Body of pancreas (tissue), 4 donors: ENCODE data around the gene KCNK2.

Source experiments
- POLR2A ChIP-seq, 3 donors: fragments of 450-650 bp; IDR thresholded peaks; one replicate each; pipeline ENCODE4 v1.6.1; 2016; ENCODE audit warnings: antibody characterized with exemption in 3 of 3, mild to moderate bottlenecking in 2 of 3
- TF ChIP-seq, protein P1 (sequence below), 7 experiments: fragments of 450-650 bp in 4 of 7; fragments of 200-600 bp in 3 of 7; sonication (generic) in 3 of 7; IDR thresholded peaks; one replicate each; pipeline ENCODE4 v1.5.1; 2016 to 2019; ENCODE audit warnings: antibody characterized with exemption in 7 of 7

DNA sequence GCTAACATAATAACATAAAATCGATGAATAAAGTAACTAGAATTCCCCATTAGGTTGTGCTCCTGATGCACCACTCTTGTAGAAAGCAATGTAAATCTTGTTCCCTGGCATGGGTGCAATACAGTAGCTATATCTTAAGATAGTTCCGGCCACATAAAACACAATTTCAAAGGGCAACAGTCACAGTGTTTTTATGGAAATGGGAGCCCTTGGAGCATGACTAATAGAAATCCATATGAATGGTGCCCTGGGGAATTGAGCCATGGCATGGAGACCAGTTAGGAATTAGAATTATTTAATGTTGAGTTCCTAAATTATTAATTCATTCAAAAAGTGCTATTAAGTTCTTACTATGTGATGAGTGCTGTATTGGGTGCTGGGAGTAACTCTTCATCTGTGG, 118.7 kb downstream of the KCNK2 start:
- TF ChIP-seq, protein P1, sequence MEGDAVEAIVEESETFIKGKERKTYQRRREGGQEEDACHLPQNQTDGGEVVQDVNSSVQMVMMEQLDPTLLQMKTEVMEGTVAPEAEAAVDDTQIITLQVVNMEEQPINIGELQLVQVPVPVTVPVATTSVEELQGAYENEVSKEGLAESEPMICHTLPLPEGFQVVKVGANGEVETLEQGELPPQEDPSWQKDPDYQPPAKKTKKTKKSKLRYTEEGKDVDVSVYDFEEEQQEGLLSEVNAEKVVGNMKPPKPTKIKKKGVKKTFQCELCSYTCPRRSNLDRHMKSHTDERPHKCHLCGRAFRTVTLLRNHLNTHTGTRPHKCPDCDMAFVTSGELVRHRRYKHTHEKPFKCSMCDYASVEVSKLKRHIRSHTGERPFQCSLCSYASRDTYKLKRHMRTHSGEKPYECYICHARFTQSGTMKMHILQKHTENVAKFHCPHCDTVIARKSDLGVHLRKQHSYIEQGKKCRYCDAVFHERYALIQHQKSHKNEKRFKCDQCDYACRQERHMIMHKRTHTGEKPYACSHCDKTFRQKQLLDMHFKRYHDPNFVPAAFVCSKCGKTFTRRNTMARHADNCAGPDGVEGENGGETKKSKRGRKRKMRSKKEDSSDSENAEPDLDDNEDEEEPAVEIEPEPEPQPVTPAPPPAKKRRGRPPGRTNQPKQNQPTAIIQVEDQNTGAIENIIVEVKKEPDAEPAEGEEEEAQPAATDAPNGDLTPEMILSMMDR (IDR thresholded peaks at IDR 0.05), result no peak
- TF ChIP-seq POLR2A (IDR thresholded peaks at IDR 0.05), result no peak
